Endothelial cell of umbilical vein (primary cell): Measurements from ENCODE around the gene SEH1L. TPM values are rescaled to one million over a fixed set of nuclear protein-coding genes. Genes with fewer than 3 reads are reported as not detected.

Experiments used
- BruUV-seq: library from RNA; stranded (reverse); fragments of 400-500 nt; replicated peaks from 2 replicates; lab custom pipeline; 2021; lab: Mats Ljungman, UMichigan
- CTCF ChIA-PET: fragments of 300-600, 350-600 bp; sonication (Branson Sonifier 250); formaldehyde crosslinking; loops from one replicate; lab custom pipeline; 2021; ENCODE audit warnings: antibody characterized with exemption, inconsistent platforms; lab: Charles Lee
- POLR2A ChIA-PET: fragments of 300-600, 350-600 bp; sonication (Branson Sonifier 250); formaldehyde crosslinking; loops from one replicate; lab custom pipeline; 2021; ENCODE audit warnings: antibody characterized with exemption, inconsistent platforms; lab: Charles Lee
- DNase-seq: peaks from one replicate; pipeline ENCODE4 v3.0.0-alpha.2; 2011; ENCODE audit warnings: low read depth, low spot score
- FAIRE-seq: peaks from 2 replicates; lab custom pipeline; 2011; peaks lifted over from hg19 to GRCh38; lab: Jason Lieb, UNC
- H2AFZ ChIP-seq: 2 replicates; pipeline ENCODE4 v1.6.0; 2012; ENCODE audit warnings: low read depth, low read length, control low read depth, inconsistent platforms
- H3K27ac ChIP-seq: 2 replicates; pipeline ENCODE4 v1.5.1; 2011; ENCODE audit warnings: low read depth, mild to moderate bottlenecking, control low read depth, low read length, moderate library complexity; ENCODE audit not compliant: insufficient read depth
- H3K27me3 ChIP-seq, 2 experiments: 2 replicates each; pipeline versions ENCODE4 v1.6.0 to v1.6.1; 2011; ENCODE audit warnings: low read length in 2 of 2, mixed read lengths in 1 of 2; ENCODE audit not compliant: control insufficient read depth in 2 of 2, insufficient read depth in 2 of 2
- H3K36me3 ChIP-seq, 2 experiments: 2 replicates in 1 of 2; 3 replicates in 1 of 2; pipeline ENCODE4 v1.5.1; 2011; ENCODE audit warnings: low read length in 2 of 2, mild to moderate bottlenecking in 1 of 2, moderate library complexity in 1 of 2; ENCODE audit not compliant: control insufficient read depth in 2 of 2, insufficient read depth in 2 of 2; ENCODE audit errors: extremely low read depth in 1 of 2
- H3K4me1 ChIP-seq: 3 replicates; pipeline ENCODE4 v1.5.1; 2011; ENCODE audit warnings: mild to moderate bottlenecking, low read length; ENCODE audit not compliant: control insufficient read depth, insufficient read depth; ENCODE audit errors: extremely low read depth
- H3K4me2 ChIP-seq: 2 replicates; pipeline ENCODE4 v1.6.1; 2011; ENCODE audit warnings: low read length, control low read depth, mixed read lengths; ENCODE audit not compliant: insufficient read depth
- H3K4me3 ChIP-seq, 3 experiments: fragments of 200-600 bp in 1 of 3; sonication (generic), shearing (Covaris generic) in 1 of 3; replicated peaks in 1 of 3; 2 replicates each; pipeline ENCODE4 v1.5.1; 2011 to 2016; ENCODE audit warnings: control low read depth in 3 of 3, low read length in 3 of 3, mild to moderate bottlenecking in 2 of 3, inconsistent platforms in 1 of 3, low read depth in 1 of 3, moderate library complexity in 1 of 3; ENCODE audit not compliant: insufficient read depth in 1 of 3
- H3K79me2 ChIP-seq: 2 replicates; pipeline ENCODE4 v1.6.0; 2012; ENCODE audit warnings: low read length, inconsistent platforms; ENCODE audit not compliant: control insufficient read depth, insufficient read depth
- H3K9ac ChIP-seq: replicated peaks from 2 replicates; pipeline ENCODE3; 2011; ENCODE audit warnings: low read length, control low read depth; ENCODE audit not compliant: insufficient read depth; ENCODE audit errors: extremely low read depth
- H3K9me1 ChIP-seq: replicated peaks from 3 replicates; pipeline ENCODE4 v1.6.0; 2011; ENCODE audit warnings: mild to moderate bottlenecking, low read length; ENCODE audit not compliant: control insufficient read depth, insufficient read depth; ENCODE audit errors: extremely low read depth
- H3K9me3 ChIP-seq: replicated peaks from 2 replicates; pipeline ENCODE4 v1.5.1; 2012; ENCODE audit warnings: low read length, inconsistent platforms; ENCODE audit not compliant: control insufficient read depth, insufficient read depth
- H4K20me1 ChIP-seq: replicated peaks from 2 replicates; pipeline ENCODE3; 2011; ENCODE audit warnings: mild to moderate bottlenecking, low read length; ENCODE audit not compliant: control insufficient read depth, insufficient read depth; ENCODE audit errors: extremely low read depth
- CTCF ChIP-seq, 2 donors: IDR thresholded peaks; 1 replicate in 1 of 2; 2 replicates in 1 of 2; pipeline ENCODE4 v1.5.1; 2011; ENCODE audit warnings: low read length in 2 of 2, mild to moderate bottlenecking in 2 of 2, moderate library complexity in 2 of 2, control low read depth in 1 of 2, inconsistent platforms in 1 of 2, low read depth in 1 of 2; ENCODE audit not compliant: insufficient read depth in 1 of 2; ENCODE audit errors: extremely low read depth in 1 of 2
- EZH2 ChIP-seq: IDR thresholded peaks from 2 replicates; pipeline ENCODE4 v1.6.1; 2012; ENCODE audit warnings: borderline replicate concordance, low read depth, mild to moderate bottlenecking, moderate library complexity, low read length, inconsistent platforms; ENCODE audit not compliant: severe bottlenecking
- FOS ChIP-seq: IDR thresholded peaks from 2 replicates; pipeline ENCODE4 v1.6.1; 2011; ENCODE audit warnings: mild to moderate bottlenecking, low read length, moderate library complexity, borderline replicate concordance; ENCODE audit not compliant: insufficient read depth
- GATA2 ChIP-seq: IDR thresholded peaks from 2 replicates; pipeline ENCODE4 v1.7.0; 2011; ENCODE audit warnings: low read depth, mild to moderate bottlenecking, moderate library complexity, mixed read lengths, low read length; ENCODE audit not compliant: insufficient read length, insufficient read depth
- JUN ChIP-seq: IDR thresholded peaks from 2 replicates; pipeline ENCODE4 v1.6.1; 2011; ENCODE audit warnings: borderline replicate concordance, low read depth; ENCODE audit not compliant: insufficient read length, insufficient read depth
- MAX ChIP-seq: IDR thresholded peaks from 2 replicates; pipeline ENCODE4 v1.6.1; 2011; ENCODE audit not compliant: insufficient read depth, insufficient read length
- MYC ChIP-seq: IDR thresholded peaks from one replicate; pipeline ENCODE4 v1.6.1; 2011; ENCODE audit warnings: mild to moderate bottlenecking, low read depth, low read length
- POLR2A ChIP-seq: IDR thresholded peaks from 2 replicates; pipeline ENCODE4 v1.6.1; 2012; ENCODE audit warnings: low read depth, mild to moderate bottlenecking, control low read depth, low read length
- POLR2AphosphoS5 ChIP-seq: IDR thresholded peaks from 2 replicates; pipeline ENCODE4 v1.6.1; 2012; ENCODE audit warnings: low read depth, mild to moderate bottlenecking, control low read depth, low read length, moderate library complexity; ENCODE audit not compliant: insufficient read depth
- dilution Hi-C: fragments of 300-500 bp; cut with MboI; formaldehyde crosslinking; loops from one replicate; pipeline ENCODE4 v1.15.0; 2019; ENCODE audit warnings: low sequenced_read_pairs; ENCODE audit not compliant: extremely low pct_ligation_motif_present
- intact Hi-C: fragments of 100-400 bp; cut with micrococcal nuclease; formaldehyde crosslinking; loops from one replicate; pipeline ENCODE4 v1.10.0; 2022
- polyA plus RNA-seq, 4 experiments: library from polyadenylated mRNA; depleted of rRNA in 3 of 4; stranded (reverse) in 3 of 4; unstranded in 1 of 4; fragments of >200 nt; gene quantifications; 2 replicates each; pipeline versions ENCODE4 v1.2.1 to v1.2.3, GENCODE V29; 2011 to 2012; ENCODE audit warnings: missing spikeins in 1 of 4
- total RNA-seq: library from RNA; stranded (reverse); gene quantifications from 2 replicates; pipeline ENCODE4 v1.2.3, GENCODE V29; 2021

The SEH1L gene
- total and polyA plus RNA-seq, 2 donors (not counting 3 experiments of a cell fraction or from before 2014, with no cell fraction given), result 19.8 to 42.8 TPM

- H3K79me2 ChIP-seq, result peaks cover 31% of the 10 kb centered on the region
- CTCF ChIA-PET, result interaction anchor here (1.0 to 2.2 kb wide), 4 partner anchors 9 to 645 kb away, joined by 3 to 6 read pairs (median 4); no protein-coding TSS in a partner anchor
- dilution Hi-C loops, result no loop called here
These were observed 58.9 kb downstream of the SEH1L start for GRCh38 chr18:13006531-13007247.

GRCh38 chr18:13007248-13007560 is 59.4 kb downstream of the SEH1L start:
- no peak for FAIRE-seq
- H3K9me3 ChIP-seq, result no peaks in the 10 kb centered on the region
- no peaks in the 10 kb centered on the region for H4K20me1 ChIP-seq
- H3K9me1 ChIP-seq, result no peaks in the 10 kb centered on the region
- H3K4me1 ChIP-seq, result no peaks in the 10 kb centered on the region
- H3K27me3 ChIP-seq, result no peaks in the 10 kb centered on the region
- TF ChIP-seq JUN, result no peak
- TF ChIP-seq POLR2AphosphoS5, result no peak
- no peak for TF ChIP-seq POLR2A
- TF ChIP-seq MYC, result no peak
- no peak for TF ChIP-seq GATA2
- no peak for TF ChIP-seq CTCF (IDR thresholded peaks at IDR 0.05; ENCODE audit: extremely low read depth in 1 of 2, insufficient read depth in 1 of 2, low read depth in 1 of 2, low read length in 2 of 2)
- no peak for TF ChIP-seq FOS
- TF ChIP-seq EZH2, result no peak
- TF ChIP-seq MAX, result no peak
- peaks cover 0 to 8% of the 10 kb centered on the region in 2 experiments for H3K36me3 ChIP-seq
- H3K4me2 ChIP-seq, result no peak overlapping the region
- H3K9ac ChIP-seq, result no peak overlapping the region
- no peak overlapping the region for H3K27ac ChIP-seq
- no peak overlapping the region for H2AFZ ChIP-seq
- intact Hi-C loops (no loop called here), dilution Hi-C loops (no loop called here)
- ChIA-PET POLR2A (no interaction called here), CTCF (interaction anchor here (1.0 to 2.2 kb wide), 2 partner anchors 9 to 152 kb away, joined by 3 to 6 read pairs; no protein-coding TSS in a partner anchor)
- no TSS peak for BruUV-seq
- H3K79me2 ChIP-seq, result peaks cover 31% of the 10 kb centered on the region
- no peak for DNase-seq
- no peak overlapping the region for H3K4me3 ChIP-seq

More at GRCh38 chr18:13006531-13007247, 58.9 kb downstream of the SEH1L start:
- Histone ChIP-seq H3K4me2 (no peak overlapping the region), H3K4me1 (no peaks in the 10 kb centered on the region), H3K9ac (no peak overlapping the region), H3K4me3 (no peak overlapping the region), H3K9me3 (no peaks in the 10 kb centered on the region), H4K20me1 (no peaks in the 10 kb centered on the region), H3K9me1 (no peaks in the 10 kb centered on the region), H2AFZ (no peak overlapping the region), H3K27me3 (no peaks in the 10 kb centered on the region), H3K27ac (no peak overlapping the region), H3K36me3 (peaks cover 0 to 5% of the 10 kb centered on the region in 2 experiments)
- TF ChIP-seq GATA2 (no peak), MAX (no peak)
- BruUV-seq, result no TSS peak
- DNase-seq (no peak), FAIRE-seq (no peak)
- POLR2A ChIA-PET, result no interaction called here
- intact Hi-C loops, result no loop called here
